ENCODE measurements around the gene MACROD1. TPM values are rescaled to one million over a fixed set of nuclear protein-coding genes. Genes with fewer than 3 reads are reported as not detected.

The MACROD1 gene
- total and polyA plus RNA-seq, 2 experiments from 2014 or later = 21.2 to 29.8 TPM

DNA sequence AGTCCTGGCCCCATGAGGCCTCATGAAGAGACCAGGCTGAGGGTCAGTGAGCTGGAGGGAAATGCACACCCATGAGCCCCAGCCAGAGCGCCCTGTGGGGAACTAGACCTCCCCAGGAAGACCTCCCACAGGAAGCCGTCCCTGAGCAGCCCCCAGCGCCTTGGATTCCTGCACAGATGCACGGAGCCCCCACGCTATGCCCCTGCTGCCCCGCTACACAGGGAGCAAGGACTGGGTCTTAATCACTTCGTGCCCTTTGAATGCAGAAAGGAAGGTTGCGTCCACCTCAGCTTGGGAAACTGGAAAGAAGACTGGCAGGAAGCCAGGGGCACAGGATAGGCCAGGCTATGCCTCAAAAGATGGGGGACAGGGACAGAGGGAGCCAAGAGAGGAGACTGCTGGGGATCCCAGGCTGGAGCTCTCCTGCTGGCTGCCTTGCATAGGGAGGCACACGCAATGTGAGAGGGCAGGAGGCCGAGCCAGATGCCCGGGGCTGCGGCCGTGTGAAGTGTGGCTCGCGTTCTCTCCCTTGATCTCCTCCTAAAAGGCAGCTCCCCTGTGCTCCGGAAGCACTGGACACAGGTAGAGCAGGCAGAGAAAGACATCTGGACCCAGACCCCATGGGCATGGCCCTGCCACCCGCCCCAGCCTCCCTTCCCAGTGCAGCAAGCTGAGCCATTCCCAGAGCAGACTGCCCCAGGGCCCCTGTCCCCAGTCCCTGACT is 32.8 kb downstream of the MACROD1 start:
- H3K9me2 ChIP-seq (replicated peaks; ENCODE audit: insufficient read depth) = no peaks in the 10 kb centered on the region
- H4K20me1 ChIP-seq (ENCODE audit: insufficient read depth, poor library complexity, severe bottlenecking) = no peaks in the 10 kb centered on the region
- H3K27me3 ChIP-seq = no peaks in the 10 kb centered on the region
- no peaks in the 10 kb centered on the region for H3K9me3 ChIP-seq (ENCODE audit: low read depth)
- H3K4me3 ChIP-seq = no peak overlapping the region
- H3K27ac ChIP-seq = no peak overlapping the region
- no peaks in the 10 kb centered on the region for H3K36me3 ChIP-seq (replicated peaks; ENCODE audit: insufficient read depth, low read depth)
- DNase-seq (ENCODE audit: low spot score) = no peak
- H3K4me1 ChIP-seq (ENCODE audit: insufficient read depth) = peaks cover 36% of the 10 kb centered on the region
- no peak for TF ChIP-seq EZH2phosphoT487 (IDR thresholded peaks at IDR 0.05; ENCODE audit: low read depth, severe bottlenecking, unreplicated experiment)
- TF ChIP-seq, protein P1, sequence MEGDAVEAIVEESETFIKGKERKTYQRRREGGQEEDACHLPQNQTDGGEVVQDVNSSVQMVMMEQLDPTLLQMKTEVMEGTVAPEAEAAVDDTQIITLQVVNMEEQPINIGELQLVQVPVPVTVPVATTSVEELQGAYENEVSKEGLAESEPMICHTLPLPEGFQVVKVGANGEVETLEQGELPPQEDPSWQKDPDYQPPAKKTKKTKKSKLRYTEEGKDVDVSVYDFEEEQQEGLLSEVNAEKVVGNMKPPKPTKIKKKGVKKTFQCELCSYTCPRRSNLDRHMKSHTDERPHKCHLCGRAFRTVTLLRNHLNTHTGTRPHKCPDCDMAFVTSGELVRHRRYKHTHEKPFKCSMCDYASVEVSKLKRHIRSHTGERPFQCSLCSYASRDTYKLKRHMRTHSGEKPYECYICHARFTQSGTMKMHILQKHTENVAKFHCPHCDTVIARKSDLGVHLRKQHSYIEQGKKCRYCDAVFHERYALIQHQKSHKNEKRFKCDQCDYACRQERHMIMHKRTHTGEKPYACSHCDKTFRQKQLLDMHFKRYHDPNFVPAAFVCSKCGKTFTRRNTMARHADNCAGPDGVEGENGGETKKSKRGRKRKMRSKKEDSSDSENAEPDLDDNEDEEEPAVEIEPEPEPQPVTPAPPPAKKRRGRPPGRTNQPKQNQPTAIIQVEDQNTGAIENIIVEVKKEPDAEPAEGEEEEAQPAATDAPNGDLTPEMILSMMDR (IDR thresholded peaks at IDR 0.05; ENCODE audit: poor library complexity) = no peak
- H3K4me2 ChIP-seq = no peak overlapping the region
- no peak overlapping the region for H2AFZ ChIP-seq
- whole genome bisulfite sequencing (ENCODE audit: low lambda C conversion rate, missing lambda C conversion rate) = 88% methylated on average over 17 of the region's 17 CpGs
- no peaks in the 10 kb centered on the region for H3K79me2 ChIP-seq

DNA sequence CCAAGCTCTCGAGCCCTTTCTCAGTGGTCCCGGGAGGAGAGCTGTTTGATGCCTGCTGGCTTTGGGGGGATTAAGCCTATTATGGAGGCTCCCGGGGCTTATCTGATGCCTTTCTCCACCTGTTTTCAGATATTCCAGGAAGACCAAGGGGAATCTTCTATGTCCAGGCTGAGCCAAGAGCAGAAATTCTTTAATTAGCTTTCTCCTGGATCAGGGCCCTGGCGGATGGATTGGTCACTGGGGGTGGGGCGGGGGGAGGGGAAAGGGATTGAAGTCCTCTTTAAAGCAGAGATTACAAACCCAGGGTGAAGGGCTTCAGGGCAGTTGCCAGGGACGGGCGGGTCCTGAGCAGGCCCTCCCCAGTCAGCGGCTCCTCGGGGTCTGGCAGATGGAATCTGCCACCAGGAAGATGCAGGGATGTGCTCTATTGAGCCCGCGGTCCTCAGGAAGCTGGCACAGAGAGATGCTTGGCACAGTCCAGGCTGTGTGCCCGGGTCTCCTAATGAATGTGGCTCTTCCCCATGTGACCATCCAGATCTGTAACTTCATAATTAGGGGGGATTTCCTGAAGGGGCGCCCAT is 33.6 kb downstream of the MACROD1 start:
- H3K36me3 ChIP-seq (replicated peaks; ENCODE audit: insufficient read depth, low read depth) = no peaks in the 10 kb centered on the region
- H3K27me3 ChIP-seq = no peaks in the 10 kb centered on the region
- no peak overlapping the region for H3K4me3 ChIP-seq
- TF ChIP-seq EZH2phosphoT487 (IDR thresholded peaks at IDR 0.05; ENCODE audit: low read depth, severe bottlenecking, unreplicated experiment) = no peak
- TF ChIP-seq, protein P1 (IDR thresholded peaks at IDR 0.05; ENCODE audit: poor library complexity) = no peak
- TF ChIP-seq EZH2 (IDR thresholded peaks at IDR 0.05; ENCODE audit: borderline replicate concordance) = no peak
- DNase-seq (ENCODE audit: low spot score) = no peak
- no peaks in the 10 kb centered on the region for H3K9me3 ChIP-seq (ENCODE audit: low read depth)
- no peak overlapping the region for H3K27ac ChIP-seq
- no peaks in the 10 kb centered on the region for H3K79me2 ChIP-seq
- H3K4me2 ChIP-seq = peak overlapping the region; percentile 56
- no peak overlapping the region for H2AFZ ChIP-seq
- H4K20me1 ChIP-seq (ENCODE audit: insufficient read depth, poor library complexity, severe bottlenecking) = no peaks in the 10 kb centered on the region
- H3K9me2 ChIP-seq (replicated peaks; ENCODE audit: insufficient read depth) = no peaks in the 10 kb centered on the region
- WGBS (ENCODE audit: low lambda C conversion rate, missing lambda C conversion rate) = 45% methylated on average over 8 of the region's 13 CpGs
- H3K4me1 ChIP-seq (ENCODE audit: insufficient read depth) = peaks cover 39% of the 10 kb centered on the region

DNA sequence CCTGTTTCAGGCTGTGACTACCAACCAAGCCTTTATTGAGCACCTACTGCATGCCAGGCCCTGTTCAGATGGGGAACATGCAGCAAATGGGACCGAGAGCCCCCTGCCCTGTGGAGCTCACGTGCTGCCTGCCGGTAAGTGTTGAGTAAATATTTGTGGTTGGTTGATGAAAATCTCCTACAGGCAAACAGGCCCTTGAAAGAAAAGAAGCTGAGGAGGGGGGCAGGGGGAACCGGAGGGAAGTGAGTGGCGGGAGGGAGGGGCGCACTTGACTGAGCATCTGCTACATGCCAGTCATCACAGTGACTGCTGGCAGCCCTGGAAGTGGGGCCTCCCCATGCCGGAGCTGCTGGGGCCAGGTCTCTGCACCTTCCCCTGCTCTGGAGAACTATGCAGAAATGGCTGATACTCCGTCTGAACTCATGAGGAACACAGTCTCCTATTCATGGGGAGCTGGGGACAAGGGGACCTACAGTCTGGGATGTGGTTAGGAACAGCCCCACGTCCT is 34.2 kb downstream of the MACROD1 start:
- DNase-seq (ENCODE audit: low spot score) = peak; percentile 39
- Histone ChIP-seq H3K4me3 (no peak overlapping the region), H3K27ac (no peak overlapping the region), H3K27me3 (no peaks in the 10 kb centered on the region), H3K9me2 (replicated peaks; ENCODE audit: insufficient read depth) (no peaks in the 10 kb centered on the region), H3K79me2 (no peaks in the 10 kb centered on the region), H4K20me1 (ENCODE audit: insufficient read depth, poor library complexity, severe bottlenecking) (no peaks in the 10 kb centered on the region), H3K9me3 (ENCODE audit: low read depth) (no peaks in the 10 kb centered on the region), H3K4me2 (peak overlapping the region; percentile 56), H3K36me3 (replicated peaks; ENCODE audit: insufficient read depth, low read depth) (no peaks in the 10 kb centered on the region), H2AFZ (no peak overlapping the region), H3K4me1 (ENCODE audit: insufficient read depth) (peaks cover 42% of the 10 kb centered on the region)
- 28% methylated on average over 9 of the region's 9 CpGs for WGBS (ENCODE audit: low lambda C conversion rate, missing lambda C conversion rate)
- TF ChIP-seq EZH2phosphoT487 (IDR thresholded peaks at IDR 0.05; ENCODE audit: low read depth, severe bottlenecking, unreplicated experiment) = no peak
- TF ChIP-seq, protein P1 (IDR thresholded peaks at IDR 0.05; ENCODE audit: poor library complexity) = no peak
- TF ChIP-seq EZH2 (IDR thresholded peaks at IDR 0.05; ENCODE audit: borderline replicate concordance) = no peak

Measured in hepatocyte (in vitro differentiated cells).